H1 (cell line): Measurements from ENCODE around the gene GOLPH3L. TPM values are rescaled to one million over a fixed set of nuclear protein-coding genes. Genes with fewer than 3 reads are reported as not detected.

Experiments used
- CTCF ChIA-PET: fragments of 300-600 bp; sonication (Branson Sonifier 250); formaldehyde crosslinking; loops from one replicate; lab custom pipeline; 2021; ENCODE audit not compliant: partially characterized antibody; lab: Charles Lee
- POLR2A ChIA-PET: fragments of 300-600 bp; sonication (Branson Sonifier 250); formaldehyde crosslinking; loops from one replicate; lab custom pipeline; 2021; ENCODE audit warnings: inconsistent platforms; ENCODE audit not compliant: partially characterized antibody; lab: Charles Lee
- DNase-seq, 2 experiments: peaks; one replicate each; pipeline versions ENCODE4 v3.0.0 to v3.0.0-alpha.2; 2010 to 2022; ENCODE audit warnings: low spot score in 2 of 2, low read depth in 1 of 2, mixed read lengths in 1 of 2
- FAIRE-seq: peaks from 2 replicates; lab custom pipeline; 2011; peaks lifted over from hg19 to GRCh38; lab: Jason Lieb, UNC
- H2AFZ ChIP-seq: 2 replicates; pipeline ENCODE4 v1.8.1; 2012; ENCODE audit warnings: low read length, inconsistent platforms
- H2AK5ac ChIP-seq: 2 replicates; pipeline ENCODE4 v1.6.1; 2013; ENCODE audit warnings: low read depth, low read length
- H2BK120ac ChIP-seq: replicated peaks from 2 replicates; pipeline ENCODE3; 2013; ENCODE audit warnings: low read depth, low read length, inconsistent platforms
- H2BK12ac ChIP-seq: 2 replicates; pipeline ENCODE4 v1.6.1; 2013; ENCODE audit warnings: low read depth, low read length
- H2BK15ac ChIP-seq: 2 replicates; pipeline ENCODE4 v1.6.1; 2013; ENCODE audit warnings: low read length
- H2BK20ac ChIP-seq: 2 replicates; pipeline ENCODE4 v1.6.1; 2013; ENCODE audit warnings: low read length
- H2BK5ac ChIP-seq: 2 replicates; pipeline ENCODE4 v1.6.1; 2013; ENCODE audit warnings: low read depth, low read length
- H3K14ac ChIP-seq: 2 replicates; pipeline ENCODE4 v1.6.1; 2013; ENCODE audit warnings: inconsistent platforms; ENCODE audit not compliant: insufficient read length
- H3K18ac ChIP-seq: 2 replicates; pipeline ENCODE4 v1.6.1; 2013; ENCODE audit warnings: low read length; ENCODE audit errors: extremely low read depth
- H3K23ac ChIP-seq: 2 replicates; pipeline ENCODE4 v1.6.1; 2013; ENCODE audit warnings: inconsistent platforms; ENCODE audit not compliant: insufficient read length
- H3K23me2 ChIP-seq: 2 replicates; pipeline ENCODE4 v1.6.1; 2013; ENCODE audit warnings: low read depth, low read length
- H3K27ac ChIP-seq: 2 replicates; pipeline ENCODE4 v1.6.1; 2011; ENCODE audit warnings: low read depth, low read length, inconsistent platforms
- H3K27me3 ChIP-seq, 4 experiments: replicated peaks in 1 of 4; 1 replicate in 1 of 4; 2 replicates in 3 of 4; pipeline versions ENCODE4 v1.6.1 to v1.8.1; 2011 to 2013; ENCODE audit warnings: low read length in 3 of 4, mild to moderate bottlenecking in 3 of 4, inconsistent platforms in 2 of 4, mixed read lengths in 2 of 4, moderate library complexity in 1 of 4; ENCODE audit not compliant: control insufficient read depth in 3 of 4, insufficient read depth in 3 of 4; ENCODE audit errors: extremely low read depth in 1 of 4
- H3K36me3 ChIP-seq, 4 experiments: 2 replicates each; pipeline versions ENCODE4 v1.6.1 to v1.8.1; 2011 to 2013; ENCODE audit warnings: mild to moderate bottlenecking in 4 of 4, low read length in 3 of 4, moderate library complexity in 2 of 4, control low read depth in 1 of 4, inconsistent platforms in 1 of 4; ENCODE audit not compliant: insufficient read depth in 4 of 4, control insufficient read depth in 2 of 4
- H3K4ac ChIP-seq: replicated peaks from 2 replicates; pipeline ENCODE3; 2013; ENCODE audit warnings: low read length, low read depth, mixed read lengths, inconsistent platforms; ENCODE audit not compliant: insufficient read length
- H3K4me1 ChIP-seq, 4 experiments: replicated peaks in 1 of 4; 1 replicate in 1 of 4; 2 replicates in 3 of 4; pipeline versions ENCODE4 v1.6.1 to v1.8.1; 2011 to 2013; ENCODE audit warnings: low read length in 3 of 4, inconsistent platforms in 2 of 4, mixed read lengths in 1 of 4; ENCODE audit not compliant: insufficient read depth in 4 of 4, control insufficient read depth in 3 of 4
- H3K4me2 ChIP-seq, 2 experiments: 2 replicates each; pipeline versions ENCODE4 v1.6.1 to v1.8.1; 2011 to 2013; ENCODE audit warnings: low read depth in 2 of 2, low read length in 2 of 2, control low read depth in 1 of 2, inconsistent platforms in 1 of 2, mild to moderate bottlenecking in 1 of 2; ENCODE audit not compliant: insufficient read depth in 1 of 2
- H3K4me3 ChIP-seq, 4 experiments: fragments of 200-600, 300-600 bp in 1 of 4; sonication (generic), shearing (Covaris generic), sonication (Bioruptor Twin) in 1 of 4; 2 replicates each; pipeline versions ENCODE4 v1.5.1 to v1.8.1; 2011 to 2016; ENCODE audit warnings: low read length in 4 of 4, low read depth in 3 of 4, control low read depth in 2 of 4, inconsistent platforms in 2 of 4, mild to moderate bottlenecking in 2 of 4, mixed read lengths in 1 of 4, moderate library complexity in 1 of 4; ENCODE audit not compliant: insufficient read depth in 2 of 4; ENCODE audit errors: extremely low read depth in 1 of 4
- H3K56ac ChIP-seq: replicated peaks from 2 replicates; pipeline ENCODE3; 2013; ENCODE audit warnings: low read depth, mild to moderate bottlenecking, mixed read lengths, low read length, inconsistent platforms; ENCODE audit not compliant: insufficient read length
- H3K79me1 ChIP-seq: 2 replicates; pipeline ENCODE4 v1.6.1; 2013; ENCODE audit warnings: low read depth, low read length, control low read depth
- H3K79me2 ChIP-seq, 2 experiments: 2 replicates each; pipeline versions ENCODE4 v1.6.1 to v1.8.1; 2012 to 2013; ENCODE audit warnings: low read length in 2 of 2, mild to moderate bottlenecking in 2 of 2, inconsistent platforms in 1 of 2; ENCODE audit not compliant: insufficient read depth in 2 of 2, control insufficient read depth in 1 of 2
- H3K9ac ChIP-seq, 4 experiments: replicated peaks in 1 of 4; 1 replicate in 1 of 4; 2 replicates in 3 of 4; pipeline versions ENCODE4 v1.6.1 to v1.8.1; 2011 to 2013; ENCODE audit warnings: low read depth in 3 of 4, low read length in 3 of 4, control low read depth in 2 of 4, mild to moderate bottlenecking in 2 of 4, moderate library complexity in 2 of 4, inconsistent platforms in 1 of 4; ENCODE audit errors: extremely low read depth in 1 of 4
- H3K9me3 ChIP-seq, 2 experiments: 2 replicates each; pipeline versions ENCODE4 v1.6.1 to v1.8.1; 2012 to 2013; ENCODE audit warnings: mild to moderate bottlenecking in 2 of 2, moderate library complexity in 2 of 2, control low read depth in 1 of 2, inconsistent platforms in 1 of 2, low read depth in 1 of 2, low read length in 1 of 2, mixed read lengths in 1 of 2; ENCODE audit not compliant: insufficient read depth in 2 of 2
- H4K20me1 ChIP-seq, 2 experiments: replicated peaks in 1 of 2; 2 replicates each; pipeline versions ENCODE3 to v1.8.1; 2011 to 2013; ENCODE audit warnings: inconsistent platforms in 2 of 2, low read length in 2 of 2, mild to moderate bottlenecking in 1 of 2; ENCODE audit not compliant: insufficient read depth in 2 of 2, control insufficient read depth in 1 of 2
- H4K5ac ChIP-seq: 2 replicates; pipeline ENCODE4 v1.6.1; 2013; ENCODE audit warnings: low read length, low read depth, mixed read lengths, inconsistent platforms; ENCODE audit not compliant: insufficient read length
- H4K8ac ChIP-seq: 2 replicates; pipeline ENCODE4 v1.8.0; 2013; ENCODE audit warnings: mild to moderate bottlenecking, moderate library complexity, low read length, inconsistent platforms; ENCODE audit not compliant: insufficient read depth; ENCODE audit errors: extremely low read depth
- H4K91ac ChIP-seq: replicated peaks from 2 replicates; pipeline ENCODE3; 2013; ENCODE audit warnings: low read length, mixed read lengths, inconsistent platforms; ENCODE audit not compliant: insufficient read length
- TBP ChIP-seq: IDR thresholded peaks from 2 replicates; pipeline ENCODE4 v1.6.1; 2011; ENCODE audit warnings: low read depth, low read length, improper control_type of control experiment
- WGBS, 2 experiments: shearing (Covaris generic) in 1 of 2; methylation state at CpG; one replicate each; pipeline versions ENCODE4 v1.1.6 to v1.1.7; 2013 to 2015; ENCODE audit warnings: low lambda C conversion rate in 2 of 2, mixed read lengths in 2 of 2, inconsistent platforms in 1 of 2, low coverage in 1 of 2, missing lambda C conversion rate in 1 of 2; ENCODE audit not compliant: insufficient replicate concordance in 2 of 2, insufficient coverage in 1 of 2, insufficient read length in 1 of 2; ENCODE audit errors: extremely low coverage in 1 of 2, missing lambda C conversion rate in 1 of 2; 5-methylcytosine and 5-hydroxymethylcytosine counted together
- polyA plus RNA-seq, 7 experiments: library from polyadenylated mRNA; depleted of rRNA in 3 of 7; stranded (reverse) in 5 of 7; unstranded in 2 of 7; fragments of >200 nt in 5 of 7; fragments of 200-250 nt in 2 of 7; gene quantifications; 1 replicate in 5 of 7; 2 replicates in 1 of 7; 4 replicates in 1 of 7; pipeline versions ENCODE4 v1.2.1 to v1.2.3, GENCODE V29; 2011 to 2013; ENCODE audit warnings: missing spikeins in 2 of 7, mixed read lengths in 2 of 7
- total RNA-seq: library from RNA; stranded (reverse); fragmentation: NEBNext Ultra II Directional; extraction: Animal tissue kit (Norgen Biotek cat#: 25700); gene quantifications from 2 replicates; pipeline ENCODE4 v1.2.1, GENCODE V29; 2021

Gene GOLPH3L
- total and polyA plus RNA-seq, 2 of the 8 experiments (the other 6 are each of a cell fraction or from before 2014, with no cell fraction given) = 13.3 to 40.8 TPM

- H2BK20ac ChIP-seq = no peak overlapping the region
- no peak overlapping the region for H3K23ac ChIP-seq
- CTCF ChIA-PET = interaction anchor here (0.6 to 0.9 kb wide), 2 partner anchors 65 to 187 kb away, joined by 3 to 4 read pairs; no protein-coding TSS in a partner anchor
- no peak overlapping the region for H3K56ac ChIP-seq
- H3K27me3 ChIP-seq = no peaks in the 10 kb centered on the region
- peaks cover 0 to 1% of the 10 kb centered on the region in 2 experiments; a peak in 1 of 4 replicates for H3K9me3 ChIP-seq
- POLR2A ChIA-PET = interaction anchor here (0.6 kb wide), 1 partner anchor 276 kb away, joined by 4 read pairs; no protein-coding TSS in a partner anchor
- no peak overlapping the region for H3K9ac ChIP-seq
- no peak overlapping the region for H3K14ac ChIP-seq
- no peak overlapping the region for H2AK5ac ChIP-seq
- H3K36me3 ChIP-seq = no peaks in the 10 kb centered on the region
- no peaks in the 10 kb centered on the region for H3K23me2 ChIP-seq
- no peak for DNase-seq
- H2AFZ ChIP-seq = no peak overlapping the region
- no peak for FAIRE-seq
- H4K20me1 ChIP-seq = no peaks in the 10 kb centered on the region
- no peak for TF ChIP-seq TBP
- no peak overlapping the region for H2BK15ac ChIP-seq
- no peak overlapping the region for H3K27ac ChIP-seq
- H2BK12ac ChIP-seq = no peak overlapping the region
- H3K79me1 ChIP-seq = no peaks in the 10 kb centered on the region
- no peak overlapping the region for H4K5ac ChIP-seq
- H3K4me3 ChIP-seq = no peak overlapping the region
- no peak overlapping the region for H4K91ac ChIP-seq
- H3K18ac ChIP-seq = no peak overlapping the region
- H4K8ac ChIP-seq = no peak overlapping the region
- no peak overlapping the region for H2BK5ac ChIP-seq
- H3K79me2 ChIP-seq = no peaks in the 10 kb centered on the region
- H3K4me1 ChIP-seq = no peaks in the 10 kb centered on the region
- H3K4me2 ChIP-seq = no peak overlapping the region
- no peak overlapping the region for H2BK120ac ChIP-seq
- 95% methylated on average over 2 of the region's 2 CpGs; no CpG with 5 or more reads in 1 of the 2 experiments for WGBS, 2 experiments
- H3K4ac ChIP-seq = no peak overlapping the region
Measured at GRCh38 chr1:150724336-150724735, 27.4 kb upstream of the GOLPH3L start.
